HEK293 (cell line): ENCODE data around the gene N4BP3.

Experiments
- CTCF ChIA-PET: fragments of 350-600 bp; formaldehyde crosslinking; extraction: SDS; loops from one replicate; lab custom pipeline; 2021; ENCODE audit warnings: antibody characterized with exemption; lab: Yijun Ruan, JAX
- POLR2A ChIA-PET: fragments of 300-600 bp; formaldehyde crosslinking; extraction: SDS; loops from one replicate; lab custom pipeline; 2020; ENCODE audit warnings: antibody characterized with exemption, inconsistent platforms; lab: Yijun Ruan, JAX
- H3K27ac ChIP-seq: fragments of 200-500 bp; sonication (Bioruptor generic); 2 replicates; pipeline ENCODE4 v1.5.1; 2014; ENCODE audit warnings: low read depth, low read length, control low read depth, inconsistent platforms; ENCODE audit errors: extremely low read depth
- H3K36me3 ChIP-seq, 2 experiments: fragments of 200-500 bp in 1 of 2; sonication (Bioruptor generic) in 1 of 2; 1 replicate in 1 of 2; 2 replicates in 1 of 2; pipeline ENCODE4 v1.5.1; 2014 to 2017; ENCODE audit warnings: inconsistent platforms in 2 of 2, low read length in 2 of 2; ENCODE audit not compliant: control insufficient read depth in 2 of 2, insufficient read depth in 1 of 2
- H3K4me1 ChIP-seq: fragments of 200-500 bp; sonication (Bioruptor generic); 2 replicates; pipeline ENCODE4 v1.5.1; 2014; ENCODE audit warnings: mild to moderate bottlenecking, low read length, inconsistent platforms; ENCODE audit not compliant: control insufficient read depth, insufficient read depth
- H3K4me3 ChIP-seq: 2 replicates; pipeline ENCODE4 v1.5.1; 2011; ENCODE audit warnings: low read depth, mild to moderate bottlenecking, control low read depth, low read length, moderate library complexity
- H3K9me3 ChIP-seq: fragments of 200-500 bp; sonication (Bioruptor generic); 2 replicates; pipeline ENCODE4 v1.5.1; 2014; ENCODE audit warnings: low read depth, low read length, inconsistent platforms; ENCODE audit not compliant: control insufficient read depth, insufficient read depth
- PATZ1 ChIP-seq: fragments of 450-650 bp; formaldehyde crosslinking; IDR thresholded peaks from 2 replicates; pipeline ENCODE4 v1.5.1; 2016; ENCODE audit warnings: missing biosample characterization, missing genetic modification characterization
- PBX3 ChIP-seq: sonication (generic); formaldehyde crosslinking; IDR thresholded peaks from 2 replicates; pipeline ENCODE4 v1.8.1; 2022; ENCODE audit warnings: mild to moderate bottlenecking, moderate library complexity, missing genetic modification reagents
- PRDM10 ChIP-seq: fragments of 450-650 bp; formaldehyde crosslinking; IDR thresholded peaks from 2 replicates; pipeline ENCODE4 v1.5.1; 2016; ENCODE audit warnings: missing biosample characterization, missing genetic modification characterization
- RBAK ChIP-seq: fragments of 450-650 bp; formaldehyde crosslinking; IDR thresholded peaks from 2 replicates; pipeline ENCODE4 v1.5.1; 2016; ENCODE audit warnings: missing biosample characterization, missing genetic modification characterization
- SETDB1 ChIP-seq: IDR thresholded peaks from one replicate; pipeline ENCODE4 v1.6.1; 2017; ENCODE audit warnings: mild to moderate bottlenecking, low read length, moderate library complexity, mixed read lengths; ENCODE audit not compliant: insufficient read length
- ZBTB44 ChIP-seq: fragments of 450-650 bp; IDR thresholded peaks from 2 replicates; pipeline ENCODE4 v1.5.1; 2018; ENCODE audit warnings: missing biosample characterization, mild to moderate bottlenecking, missing genetic modification characterization
- ZFHX2 ChIP-seq: fragments of 450-650 bp; formaldehyde crosslinking; conservative IDR thresholded peaks from 2 replicates; pipeline ENCODE4 v1.5.1; 2016; ENCODE audit warnings: missing biosample characterization, missing genetic modification characterization
- ZIC2 ChIP-seq: fragments of 450-650 bp; formaldehyde crosslinking; IDR thresholded peaks from 2 replicates; pipeline ENCODE4 v1.5.1; 2016; ENCODE audit warnings: missing biosample characterization, missing genetic modification characterization
- ZNF169 ChIP-seq: fragments of 450-650 bp; formaldehyde crosslinking; IDR thresholded peaks from 2 replicates; pipeline ENCODE4 v1.5.1; 2016; ENCODE audit warnings: missing biosample characterization, missing genetic modification characterization
- ZNF26 ChIP-seq: fragments of 450-650 bp; formaldehyde crosslinking; IDR thresholded peaks from 2 replicates; pipeline ENCODE4 v1.5.1; 2016; ENCODE audit warnings: missing biosample characterization, missing genetic modification characterization
- ZNF280D ChIP-seq: fragments of 450-650 bp; formaldehyde crosslinking; IDR thresholded peaks from 2 replicates; pipeline ENCODE4 v1.5.1; 2016; ENCODE audit warnings: missing biosample characterization, missing genetic modification characterization
- ZNF366 ChIP-seq: fragments of 450-650 bp; formaldehyde crosslinking; conservative IDR thresholded peaks from 2 replicates; pipeline ENCODE4 v1.5.1; 2016; ENCODE audit warnings: missing biosample characterization, missing genetic modification characterization
- ZNF426 ChIP-seq: fragments of 450-650 bp; formaldehyde crosslinking; IDR thresholded peaks from 2 replicates; pipeline ENCODE4 v1.5.1; 2017; ENCODE audit warnings: missing biosample characterization, missing genetic modification characterization, mild to moderate bottlenecking, inconsistent platforms, moderate library complexity
- ZNF433 ChIP-seq: fragments of 450-650 bp; formaldehyde crosslinking; IDR thresholded peaks from 2 replicates; pipeline ENCODE4 v1.5.1; 2016; ENCODE audit warnings: missing biosample characterization, missing genetic modification characterization, low read depth
- ZNF561 ChIP-seq: fragments of 450-650 bp; IDR thresholded peaks from 2 replicates; pipeline ENCODE4 v1.5.1; 2018; ENCODE audit warnings: missing biosample characterization, missing genetic modification characterization, borderline replicate concordance
- ZNF658 ChIP-seq: fragments of 450-650 bp; formaldehyde crosslinking; IDR thresholded peaks from 2 replicates; pipeline ENCODE4; 2016; ENCODE audit warnings: missing biosample characterization, missing genetic modification characterization
- ZNF677 ChIP-seq: fragments of 450-650 bp; IDR thresholded peaks from 2 replicates; pipeline ENCODE4 v1.5.0; 2018; ENCODE audit warnings: missing biosample characterization, mild to moderate bottlenecking, missing genetic modification characterization, moderate library complexity
- ZNF76 ChIP-seq: fragments of 450-650 bp; formaldehyde crosslinking; IDR thresholded peaks from 2 replicates; pipeline ENCODE4; 2016; ENCODE audit warnings: low read depth, missing biosample characterization, missing genetic modification characterization, borderline replicate concordance

N4BP3 gene

GRCh38 chr5:178108966-178109365 is 4.4 kb upstream of the N4BP3 start:
- Histone ChIP-seq H3K36me3 (no peaks in the 10 kb centered on the region), H3K4me1 (no peaks in the 10 kb centered on the region), H3K9me3 (no peaks in the 10 kb centered on the region), H3K4me3 (no peak overlapping the region), H3K27ac (no peak overlapping the region)
- no peak for TF ChIP-seq PBX3 (CRISPR knock-in tag)
- TF ChIP-seq ZIC2 (tag by site-specific recombination), result peak; percentile 71
- 0 out of 2 replicates have a peak, but pooled peaks have one; percentile 20 for TF ChIP-seq PRDM10 (tag by site-specific recombination)
- POLR2A ChIA-PET, result interaction anchor here (1.2 kb wide), 1 partner anchor 11 kb away, joined by 3 read pairs; no protein-coding TSS in a partner anchor
- CTCF ChIA-PET, result interaction anchor here (1.1 kb wide), 1 partner anchor 27 kb away, joined by 4 read pairs; no protein-coding TSS in a partner anchor

- POLR2A ChIA-PET, result interaction anchor here (0.7 kb wide), 1 partner anchor 510 kb away, joined by 3 read pairs; no protein-coding TSS in a partner anchor
- CTCF ChIA-PET, result interaction anchor here (1.8 kb wide), 1 partner anchor 10 kb away, joined by 16 read pairs; no protein-coding TSS in a partner anchor
These were observed 2.8 kb upstream of the N4BP3 start for GRCh38 chr5:178110511-178110910.

GRCh38 chr5:178111925-178112324 is 1.4 kb upstream of the N4BP3 start:
- ChIA-PET CTCF (no interaction called here), POLR2A (no interaction called here)
- Histone ChIP-seq H3K27ac (no peak overlapping the region), H3K9me3 (no peaks in the 10 kb centered on the region), H3K4me3 (no peak overlapping the region), H3K36me3 (no peaks in the 10 kb centered on the region), H3K4me1 (no peaks in the 10 kb centered on the region)
- TF ChIP-seq ZNF426 (no peak), ZNF76 (tag by site-specific recombination) (no peak), SETDB1 (no peak), ZFHX2 (tag by site-specific recombination) (no peak), ZNF561 (tag by site-specific recombination) (no peak), ZNF26 (tag by site-specific recombination) (no peak), ZNF658 (tag by site-specific recombination) (no peak), ZBTB44 (tag by site-specific recombination) (no peak), PATZ1 (tag by site-specific recombination) (no peak), ZNF280D (tag by site-specific recombination) (no peak), RBAK (tag by site-specific recombination) (no peak)

More at GRCh38 chr5:178110511-178110910, 2.8 kb upstream of the N4BP3 start:
- no peak overlapping the region for H3K27ac ChIP-seq
- no peaks in the 10 kb centered on the region for H3K9me3 ChIP-seq
- TF ChIP-seq ZNF366 (no peak), ZNF677 (tag by site-specific recombination) (no peak), ZNF433 (tag by site-specific recombination) (no peak), ZNF169 (tag by site-specific recombination) (no peak)
- no peak overlapping the region for H3K4me3 ChIP-seq
- no peaks in the 10 kb centered on the region for H3K36me3 ChIP-seq
- no peaks in the 10 kb centered on the region for H3K4me1 ChIP-seq
